Esophagus muscularis mucosa (tissue), 4 donors: ENCODE data around the gene FCHO1. TPM values are rescaled to one million over a fixed set of nuclear protein-coding genes. Genes with fewer than 3 reads are reported as not detected.

Source experiments
- DNase-seq: peaks from one replicate; pipeline ENCODE4 v3.0.0-alpha.2; 2017; ENCODE audit errors: extremely low spot score
- H3K27ac ChIP-seq, 4 donors: fragments of 200-600 bp; sonication (generic); replicated peaks in 1 of 4; 1 replicate in 3 of 4; 2 replicates in 1 of 4; pipeline ENCODE4 v1.5.1; 2016 to 2019; ENCODE audit warnings: mild to moderate bottlenecking in 1 of 4
- H3K27me3 ChIP-seq, 4 donors: fragments of 200-600 bp; sonication (generic); one replicate each; pipeline versions ENCODE4 v1.5.1 to v1.6.0; 2016 to 2019
- H3K36me3 ChIP-seq, 4 donors: fragments of 200-600 bp; sonication (generic); one replicate each; pipeline ENCODE4 v1.5.1; 2016 to 2019
- H3K4me1 ChIP-seq, 4 donors: fragments of 200-600 bp; sonication (generic); one replicate each; pipeline ENCODE4 v1.5.1; 2016 to 2019
- H3K4me3 ChIP-seq, 4 donors: fragments of 200-600 bp; sonication (generic); 1 replicate in 2 of 4; 2 replicates in 2 of 4; pipeline ENCODE4 v1.5.1; 2016 to 2019; ENCODE audit warnings: mild to moderate bottlenecking in 4 of 4, moderate library complexity in 1 of 4
- H3K9me3 ChIP-seq, 4 donors: fragments of 200-600 bp; sonication (generic); 1 replicate in 3 of 4; 2 replicates in 1 of 4; pipeline ENCODE4 v1.5.1; 2016 to 2019
- CTCF ChIP-seq, 3 experiments: fragments of 200-600 bp in 2 of 3; fragments of 450-650 bp in 1 of 3; sonication (generic) in 2 of 3; IDR thresholded peaks; one replicate each; pipeline ENCODE4 v1.5.1; 2017 to 2019; ENCODE audit warnings: antibody characterized with exemption in 3 of 3, mild to moderate bottlenecking in 2 of 3, moderate library complexity in 1 of 3
- EP300 ChIP-seq: sonication (generic); formaldehyde crosslinking; IDR thresholded peaks from one replicate; pipeline ENCODE4 v1.6.1; 2017; ENCODE audit warnings: antibody characterized with exemption
- POLR2A ChIP-seq: fragments of 450-650 bp; IDR thresholded peaks from one replicate; pipeline ENCODE4 v1.6.1; 2017; ENCODE audit warnings: antibody characterized with exemption, moderate library complexity, mild to moderate bottlenecking, low read depth
- POLR2AphosphoS5 ChIP-seq, 2 donors: sonication (generic); formaldehyde crosslinking; IDR thresholded peaks; one replicate each; pipeline ENCODE4 v1.6.1; 2017; ENCODE audit warnings: antibody characterized with exemption in 2 of 2
- WGBS: methylation state at CpG from one replicate; pipeline ENCODE4 v1.1.5; 2018; 5-methylcytosine and 5-hydroxymethylcytosine counted together
- intact Hi-C: fragments of 100-400 bp; cut with DNase I; formaldehyde crosslinking; loops from one replicate; pipeline ENCODE4 v1.15.1; 2023
- total RNA-seq, 4 donors: library from RNA; depleted of rRNA; stranded (reverse); fragments of >200 nt; gene quantifications; one replicate each; pipeline versions ENCODE4 v1.1.0 to v1.2.1, GENCODE V29; 2016

The FCHO1 gene
- total RNA-seq, 4 donors from 2014 or later = 1.6 to 2.9 (median 1.9) TPM

- WGBS = 95% methylated on average over 17 of the region's 22 CpGs
- H3K4me3 ChIP-seq = no peak overlapping the region
- intact Hi-C loops = no loop called here
- H3K9me3 ChIP-seq = no peaks in the 10 kb centered on the region
- TF ChIP-seq CTCF (IDR thresholded peaks at IDR 0.05) = no peak
- TF ChIP-seq POLR2AphosphoS5 (IDR thresholded peaks at IDR 0.05) = no peak
- TF ChIP-seq POLR2A = no peak
- TF ChIP-seq EP300 = no peak
- H3K36me3 ChIP-seq = peaks cover 44 to 93% (median 86%) of the 10 kb centered on the region in 4 donors
- no peak for DNase-seq
- peaks cover 0 to 18% (median 2%) of the 10 kb centered on the region in 4 donors for H3K4me1 ChIP-seq
- H3K27ac ChIP-seq = no peak overlapping the region
- no peaks in the 10 kb centered on the region for H3K27me3 ChIP-seq
Observed at GRCh38 chr19:17733127-17733526, 18.1 kb upstream of the FCHO1 start.

GRCh38 chr19:17734146-17734545 is 17.1 kb upstream of the FCHO1 start:
- Histone ChIP-seq H3K9me3 (no peaks in the 10 kb centered on the region), H3K36me3 (peaks cover 36 to 83% (median 76%) of the 10 kb centered on the region in 4 donors), H3K27ac (no peak overlapping the region), H3K27me3 (no peaks in the 10 kb centered on the region), H3K4me3 (no peak overlapping the region), H3K4me1 (peaks cover 0 to 8% (median 2%) of the 10 kb centered on the region in 4 donors)
- DNase-seq = no peak
- TF ChIP-seq EP300 (no peak), POLR2AphosphoS5 (IDR thresholded peaks at IDR 0.05) (no peak), POLR2A (no peak), CTCF (IDR thresholded peaks at IDR 0.05) (no peak)
- WGBS = 93% methylated on average over 10 of the region's 16 CpGs
- intact Hi-C loops = no loop called here

- TF ChIP-seq EP300 (no peak), POLR2A (no peak), POLR2AphosphoS5 (IDR thresholded peaks at IDR 0.05) (no peak), CTCF (IDR thresholded peaks at IDR 0.05) (no peak)
- Histone ChIP-seq H3K27me3 (no peaks in the 10 kb centered on the region), H3K4me3 (no peak overlapping the region), H3K36me3 (peaks cover 30 to 70% (median 63%) of the 10 kb centered on the region in 4 donors), H3K4me1 (peaks cover 0 to 6% (median 0%) of the 10 kb centered on the region in 4 donors), H3K9me3 (no peaks in the 10 kb centered on the region), H3K27ac (no peak overlapping the region)
- 95% methylated on average over 5 of the region's 5 CpGs for WGBS
- intact Hi-C loops = no loop called here
- no peak for DNase-seq
Observed at GRCh38 chr19:17735410-17735809, 15.9 kb upstream of the FCHO1 start.

GRCh38 chr19:17737690-17738153 is 13.6 kb upstream of the FCHO1 start:
- WGBS = 82% methylated on average over 7 of the region's 7 CpGs
- TF ChIP-seq POLR2A = no peak
- TF ChIP-seq CTCF (IDR thresholded peaks at IDR 0.05) = no peak
- no peak for TF ChIP-seq POLR2AphosphoS5 (IDR thresholded peaks at IDR 0.05)
- no peak for TF ChIP-seq EP300
- Histone ChIP-seq H3K4me1 (no peaks in the 10 kb centered on the region), H3K27me3 (no peaks in the 10 kb centered on the region), H3K36me3 (peaks cover 17 to 48% (median 43%) of the 10 kb centered on the region in 4 donors), H3K27ac (no peak overlapping the region), H3K4me3 (no peak overlapping the region), H3K9me3 (no peaks in the 10 kb centered on the region)
- DNase-seq = no peak
- intact Hi-C loops = no loop called here
